Endothelial cell of umbilical vein (primary cell): ENCODE measurements around the gene L3MBTL3.

Source experiments
- CTCF ChIP-seq, 2 donors: IDR thresholded peaks; 1 replicate in 1 of 2; 2 replicates in 1 of 2; pipeline ENCODE4 v1.5.1; 2011; ENCODE audit warnings: low read length in 2 of 2, mild to moderate bottlenecking in 2 of 2, moderate library complexity in 2 of 2, control low read depth in 1 of 2, inconsistent platforms in 1 of 2, low read depth in 1 of 2; ENCODE audit not compliant: insufficient read depth in 1 of 2; ENCODE audit errors: extremely low read depth in 1 of 2
- EZH2 ChIP-seq: IDR thresholded peaks from 2 replicates; pipeline ENCODE4 v1.6.1; 2012; ENCODE audit warnings: borderline replicate concordance, low read depth, mild to moderate bottlenecking, moderate library complexity, low read length, inconsistent platforms; ENCODE audit not compliant: severe bottlenecking
- FOS ChIP-seq: IDR thresholded peaks from 2 replicates; pipeline ENCODE4 v1.6.1; 2011; ENCODE audit warnings: mild to moderate bottlenecking, low read length, moderate library complexity, borderline replicate concordance; ENCODE audit not compliant: insufficient read depth
- GATA2 ChIP-seq: IDR thresholded peaks from 2 replicates; pipeline ENCODE4 v1.7.0; 2011; ENCODE audit warnings: low read depth, mild to moderate bottlenecking, moderate library complexity, mixed read lengths, low read length; ENCODE audit not compliant: insufficient read length, insufficient read depth
- JUN ChIP-seq: IDR thresholded peaks from 2 replicates; pipeline ENCODE4 v1.6.1; 2011; ENCODE audit warnings: borderline replicate concordance, low read depth; ENCODE audit not compliant: insufficient read length, insufficient read depth
- MAX ChIP-seq: IDR thresholded peaks from 2 replicates; pipeline ENCODE4 v1.6.1; 2011; ENCODE audit not compliant: insufficient read depth, insufficient read length
- MYC ChIP-seq: IDR thresholded peaks from one replicate; pipeline ENCODE4 v1.6.1; 2011; ENCODE audit warnings: mild to moderate bottlenecking, low read depth, low read length
- POLR2A ChIP-seq: IDR thresholded peaks from 2 replicates; pipeline ENCODE4 v1.6.1; 2012; ENCODE audit warnings: low read depth, mild to moderate bottlenecking, control low read depth, low read length
- POLR2AphosphoS5 ChIP-seq: IDR thresholded peaks from 2 replicates; pipeline ENCODE4 v1.6.1; 2012; ENCODE audit warnings: low read depth, mild to moderate bottlenecking, control low read depth, low read length, moderate library complexity; ENCODE audit not compliant: insufficient read depth

GRCh38 chr6:130093546-130093945 is 75.2 kb downstream of the L3MBTL3 start:
- TF ChIP-seq EZH2 (no peak), MYC (no peak), GATA2 (no peak), FOS (no peak), POLR2A (no peak), JUN (no peak), POLR2AphosphoS5 (no peak), MAX (no peak), CTCF (IDR thresholded peaks at IDR 0.05; ENCODE audit: extremely low read depth in 1 of 2, insufficient read depth in 1 of 2, low read depth in 1 of 2, low read length in 2 of 2) (no peak)
